ENCODE measurements around the gene PKNOX2.

PKNOX2 gene

DNA sequence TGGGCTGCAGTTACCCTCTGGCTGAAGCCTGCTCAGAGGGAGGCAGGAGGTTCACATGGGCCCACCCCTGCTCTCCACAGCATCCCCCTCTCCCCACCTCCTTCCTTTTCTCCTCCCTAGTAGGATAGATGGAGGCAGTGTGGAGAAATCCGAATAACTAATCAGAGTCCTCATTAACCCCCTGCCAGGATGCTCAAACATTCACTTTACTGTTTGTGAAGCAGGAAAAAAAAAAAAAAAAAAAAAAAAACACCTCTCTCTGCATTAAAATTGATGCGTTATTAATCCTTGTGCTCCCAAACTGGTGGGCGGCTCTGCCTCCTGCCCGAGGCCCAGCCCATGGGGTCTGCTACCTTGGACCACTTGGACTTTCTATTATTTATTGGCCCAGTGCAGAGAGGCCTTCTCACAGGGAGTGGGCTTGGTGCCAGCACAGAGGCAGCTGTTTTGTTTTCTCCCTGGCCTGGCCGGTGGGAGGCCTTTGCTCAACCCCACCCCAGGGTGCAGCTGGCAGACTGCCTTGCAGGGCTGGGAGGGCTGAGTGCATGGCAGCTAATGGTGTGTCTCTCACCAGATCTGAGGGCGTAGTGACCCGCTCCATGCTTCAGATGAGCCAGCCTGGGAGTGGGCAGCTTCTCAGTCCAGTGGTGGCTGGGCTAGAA lies 150.7 kb downstream of the PKNOX2 start:
- DNase-seq (ENCODE audit: low read depth in 2 of 2) = peak; percentile 25 to 70
- H3K4me3 ChIP-seq (replicated peaks in 1 of 2; ENCODE audit: low read depth in 2 of 2, low read length in 2 of 2) = no peak overlapping the region
- TF ChIP-seq, protein P1, sequence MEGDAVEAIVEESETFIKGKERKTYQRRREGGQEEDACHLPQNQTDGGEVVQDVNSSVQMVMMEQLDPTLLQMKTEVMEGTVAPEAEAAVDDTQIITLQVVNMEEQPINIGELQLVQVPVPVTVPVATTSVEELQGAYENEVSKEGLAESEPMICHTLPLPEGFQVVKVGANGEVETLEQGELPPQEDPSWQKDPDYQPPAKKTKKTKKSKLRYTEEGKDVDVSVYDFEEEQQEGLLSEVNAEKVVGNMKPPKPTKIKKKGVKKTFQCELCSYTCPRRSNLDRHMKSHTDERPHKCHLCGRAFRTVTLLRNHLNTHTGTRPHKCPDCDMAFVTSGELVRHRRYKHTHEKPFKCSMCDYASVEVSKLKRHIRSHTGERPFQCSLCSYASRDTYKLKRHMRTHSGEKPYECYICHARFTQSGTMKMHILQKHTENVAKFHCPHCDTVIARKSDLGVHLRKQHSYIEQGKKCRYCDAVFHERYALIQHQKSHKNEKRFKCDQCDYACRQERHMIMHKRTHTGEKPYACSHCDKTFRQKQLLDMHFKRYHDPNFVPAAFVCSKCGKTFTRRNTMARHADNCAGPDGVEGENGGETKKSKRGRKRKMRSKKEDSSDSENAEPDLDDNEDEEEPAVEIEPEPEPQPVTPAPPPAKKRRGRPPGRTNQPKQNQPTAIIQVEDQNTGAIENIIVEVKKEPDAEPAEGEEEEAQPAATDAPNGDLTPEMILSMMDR (IDR thresholded peaks at IDR 0.05; ENCODE audit: low read depth, low read length) = no peak

DNA sequence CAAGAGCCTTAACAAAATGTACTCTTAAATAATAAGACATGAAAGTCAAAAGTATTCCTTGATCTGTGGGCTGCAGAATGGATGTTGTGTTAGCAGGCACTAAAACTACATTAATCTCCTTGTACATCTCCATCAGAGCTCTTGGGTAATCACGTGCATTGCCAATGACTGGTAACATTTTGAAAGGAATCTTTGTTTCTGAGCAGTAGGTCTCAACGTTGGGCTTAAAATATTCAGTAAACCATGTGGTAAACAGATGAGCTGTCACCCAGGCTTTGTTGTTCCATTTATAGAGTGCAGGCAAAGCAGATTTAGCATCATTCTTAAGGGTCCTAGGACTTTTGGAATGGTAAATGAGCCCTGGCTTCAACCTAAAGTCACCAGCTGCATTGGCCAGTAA lies 152.9 kb downstream of the PKNOX2 start:
- TF ChIP-seq, protein P1 (IDR thresholded peaks at IDR 0.05; ENCODE audit: low read depth, low read length) = no peak

DNA sequence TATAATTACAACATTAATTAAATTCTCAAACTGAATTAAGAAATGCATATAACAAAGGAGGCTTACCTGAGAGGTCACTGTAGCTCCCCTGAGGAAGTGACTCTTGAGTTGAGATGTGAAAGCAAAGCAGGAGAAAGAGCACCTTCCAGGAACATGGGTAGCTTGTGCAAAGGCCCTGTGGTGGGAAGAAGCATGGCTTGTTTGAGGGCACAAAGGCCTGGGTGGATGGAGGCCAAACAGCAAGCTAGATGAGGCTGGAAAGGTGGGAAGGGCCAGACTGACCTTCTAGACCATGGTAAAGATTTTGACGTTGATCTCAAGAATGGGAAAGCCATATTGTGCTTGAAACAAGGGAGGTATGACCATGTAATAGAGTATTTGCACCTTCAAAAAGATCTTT lies 155.1 kb downstream of the PKNOX2 start:
- DNase-seq (ENCODE audit: low read depth in 2 of 2) = no peak
- TF ChIP-seq, protein P1 (IDR thresholded peaks at IDR 0.05; ENCODE audit: low read depth, low read length) = no peak
- no peak overlapping the region for H3K4me3 ChIP-seq (replicated peaks in 1 of 2; ENCODE audit: low read depth in 2 of 2, low read length in 2 of 2)

More for the DNA sequence above, 152.9 kb downstream of the PKNOX2 start:
- H3K4me3 ChIP-seq (replicated peaks in 1 of 2; ENCODE audit: low read depth in 2 of 2, low read length in 2 of 2) = no peak overlapping the region
- no peak for DNase-seq (ENCODE audit: low read depth in 2 of 2)

DNA sequence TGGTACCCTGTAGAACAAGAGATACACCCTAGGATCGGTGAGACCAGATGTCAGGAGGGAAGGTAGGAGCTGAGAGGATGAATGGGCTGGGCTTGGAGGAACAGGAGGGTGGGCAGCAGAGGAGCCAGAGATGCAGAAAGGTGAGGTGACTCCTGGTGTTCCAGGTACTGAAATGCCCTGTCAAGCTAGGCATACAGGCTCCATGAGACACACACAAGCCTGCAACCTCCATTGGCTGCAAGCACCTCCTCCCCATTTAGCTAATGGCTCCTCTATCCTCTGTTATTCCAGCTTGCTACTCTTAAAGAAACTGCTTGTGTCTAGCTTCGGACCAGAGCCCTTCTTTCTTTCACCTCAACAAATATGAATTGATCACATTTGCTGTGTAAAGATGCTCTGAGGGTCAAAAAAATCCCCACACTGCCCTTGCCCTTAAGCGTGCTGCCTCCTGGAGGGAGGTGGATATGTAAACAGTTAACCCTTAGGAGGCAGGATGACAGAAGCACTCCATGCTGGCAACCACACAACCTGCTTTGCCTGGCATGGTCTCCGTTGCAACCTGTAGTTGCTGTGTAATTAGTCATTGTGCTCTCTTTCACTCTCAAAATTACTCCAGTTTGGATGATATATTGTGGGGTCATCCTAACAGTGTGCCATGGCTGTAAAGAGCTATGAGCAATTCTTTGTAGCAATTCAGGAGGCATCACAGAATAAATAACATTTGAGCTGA lies 156.0 kb downstream of the PKNOX2 start:
- no peak overlapping the region for H3K4me3 ChIP-seq (replicated peaks in 1 of 2; ENCODE audit: low read depth in 2 of 2, low read length in 2 of 2)
- TF ChIP-seq, protein P1 (IDR thresholded peaks at IDR 0.05; ENCODE audit: low read depth, low read length) = no peak
- no peak for DNase-seq (ENCODE audit: low read depth in 2 of 2)

DNA sequence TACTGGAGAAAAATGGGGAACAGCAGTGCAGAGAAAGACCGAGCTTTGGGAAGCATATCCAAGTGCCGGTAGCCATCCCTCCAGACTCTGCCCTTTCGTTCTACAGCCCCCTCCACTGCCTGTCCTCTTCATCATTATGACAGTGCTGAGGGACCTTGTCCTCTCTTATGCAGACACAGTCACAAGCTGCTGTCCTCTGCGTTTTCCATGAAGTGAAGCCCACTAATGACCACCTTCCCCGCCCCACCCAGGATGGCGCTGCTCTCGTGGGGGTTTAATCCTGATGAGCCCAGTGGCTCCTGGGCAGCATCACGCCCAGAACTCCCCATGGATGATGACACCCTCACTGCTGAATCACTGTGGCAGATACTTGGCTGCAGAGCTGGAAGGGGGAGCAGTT lies 157.7 kb downstream of the PKNOX2 start:
- DNase-seq (ENCODE audit: low read depth in 2 of 2) = no peak
- TF ChIP-seq, protein P1 (IDR thresholded peaks at IDR 0.05; ENCODE audit: low read depth, low read length) = no peak
- no peak overlapping the region for H3K4me3 ChIP-seq (replicated peaks in 1 of 2; ENCODE audit: low read depth in 2 of 2, low read length in 2 of 2)

DNA sequence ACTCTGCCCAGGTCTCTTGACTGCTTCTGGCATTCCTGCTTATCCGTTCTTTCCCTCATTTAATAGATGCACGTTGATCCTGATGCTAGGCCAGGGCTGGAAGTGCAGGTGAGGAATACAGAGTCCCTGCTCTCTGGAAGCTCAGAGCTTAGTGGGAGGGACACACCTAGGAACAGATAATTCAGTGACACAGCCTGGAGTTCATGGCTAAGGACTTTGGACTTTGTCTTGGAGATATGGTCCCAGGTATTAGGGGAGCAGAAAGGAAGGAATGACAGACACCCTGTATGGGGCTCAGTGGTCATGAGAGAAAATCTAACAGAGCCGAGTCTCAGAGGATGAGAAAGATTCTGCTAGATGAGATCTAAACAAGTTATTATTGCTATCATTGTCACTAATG lies 160.6 kb downstream of the PKNOX2 start:
- no peak for DNase-seq (ENCODE audit: low read depth in 2 of 2)
- TF ChIP-seq, protein P1 (IDR thresholded peaks at IDR 0.05; ENCODE audit: low read depth, low read length) = no peak
- no peak overlapping the region for H3K4me3 ChIP-seq (replicated peaks in 1 of 2; ENCODE audit: low read depth in 2 of 2, low read length in 2 of 2)

All from cardiac fibroblast (primary cell).